G401 (cell line): ENCODE results near the gene TC2N. TPM values are rescaled to one million over a fixed set of nuclear protein-coding genes. Genes with fewer than 3 reads are reported as not detected.

Experiments
- DNase-seq: peaks from one replicate; pipeline ENCODE4 v3.0.0-alpha.2; 2015; ENCODE audit warnings: low spot score
- in situ Hi-C: cut with HindIII; loops from 2 replicates; pipeline ENCODE4 v1.10.0; 2016; ENCODE audit warnings: low sequenced_read_pairs, mixed read lengths
- total RNA-seq: library from RNA; depleted of rRNA; stranded (reverse); fragments of >200 nt; shearing (Covaris generic); gene quantifications from 2 replicates; pipeline ENCODE4 v1.2.3, GENCODE V29; 2014

TC2N gene
- total RNA-seq, 1 experiment from 2014 or later: not detected

GRCh38 chr14:91796617-91797347 lies 70.6 kb downstream of the TC2N start:
- no peak for DNase-seq
- in situ Hi-C loops: no loop called here

GRCh38 chr14:91793704-91794103 lies 73.6 kb downstream of the TC2N start:
- in situ Hi-C loops: no loop called here
- DNase-seq: no peak

- DNase-seq: no peak
- in situ Hi-C loops: no loop called here
These were observed 81.1 kb downstream of the TC2N start for GRCh38 chr14:91786188-91786587.

GRCh38 chr14:91780452-91780851 lies 86.9 kb downstream of the TC2N start:
- no peak for DNase-seq
- in situ Hi-C loops: no loop called here

- in situ Hi-C loops: no loop called here
- no peak for DNase-seq
These were observed 89.1 kb downstream of the TC2N start for GRCh38 chr14:91778217-91778616.

- in situ Hi-C loops: no loop called here
- no peak for DNase-seq
These were observed 92.9 kb downstream of the TC2N start for GRCh38 chr14:91774140-91775096.

- no peak for DNase-seq
- in situ Hi-C loops: no loop called here
These were observed 97.2 kb downstream of the TC2N start for GRCh38 chr14:91770185-91770584.

- in situ Hi-C loops: no loop called here
- DNase-seq: no peak
These were observed 111.6 kb downstream of the TC2N start for GRCh38 chr14:91755570-91756295.

- no peak for DNase-seq
- in situ Hi-C loops: no loop called here
These were observed 112.5 kb downstream of the TC2N start for GRCh38 chr14:91754819-91755218.

GRCh38 chr14:91754185-91754584 lies 113.2 kb downstream of the TC2N start:
- no peak for DNase-seq
- in situ Hi-C loops: no loop called here

GRCh38 chr14:91753501-91754128 lies 113.7 kb downstream of the TC2N start:
- DNase-seq: no peak
- in situ Hi-C loops: no loop called here

GRCh38 chr14:91752961-91753360 lies 114.4 kb downstream of the TC2N start:
- no peak for DNase-seq
- in situ Hi-C loops: no loop called here

- DNase-seq: no peak
- in situ Hi-C loops: no loop called here
These were observed 115.6 kb downstream of the TC2N start for GRCh38 chr14:91751719-91752118.

- in situ Hi-C loops: no loop called here
- no peak for DNase-seq
These were observed 116.6 kb downstream of the TC2N start for GRCh38 chr14:91750634-91751198.

- DNase-seq: no peak
- in situ Hi-C loops: no loop called here
These were observed 117.5 kb downstream of the TC2N start for GRCh38 chr14:91749868-91750267.

GRCh38 chr14:91748049-91748448 lies 119.3 kb downstream of the TC2N start:
- in situ Hi-C loops: no loop called here
- no peak for DNase-seq

- in situ Hi-C loops: no loop called here
- DNase-seq: no peak
These were observed 122.0 kb downstream of the TC2N start for GRCh38 chr14:91745344-91745743.

- DNase-seq: no peak
- in situ Hi-C loops: no loop called here
These were observed 123.3 kb downstream of the TC2N start for GRCh38 chr14:91744068-91744480.

GRCh38 chr14:91743305-91743653 lies 124.1 kb downstream of the TC2N start:
- in situ Hi-C loops: no loop called here
- no peak for DNase-seq
